ENCODE data around the gene MTERF1.
"Not testable (repeated sequence)": the region's sequence is repeated elsewhere in the genome, so short reads cannot be mapped to it uniquely, and the experiment has no call there.

Gene MTERF1, protein sequence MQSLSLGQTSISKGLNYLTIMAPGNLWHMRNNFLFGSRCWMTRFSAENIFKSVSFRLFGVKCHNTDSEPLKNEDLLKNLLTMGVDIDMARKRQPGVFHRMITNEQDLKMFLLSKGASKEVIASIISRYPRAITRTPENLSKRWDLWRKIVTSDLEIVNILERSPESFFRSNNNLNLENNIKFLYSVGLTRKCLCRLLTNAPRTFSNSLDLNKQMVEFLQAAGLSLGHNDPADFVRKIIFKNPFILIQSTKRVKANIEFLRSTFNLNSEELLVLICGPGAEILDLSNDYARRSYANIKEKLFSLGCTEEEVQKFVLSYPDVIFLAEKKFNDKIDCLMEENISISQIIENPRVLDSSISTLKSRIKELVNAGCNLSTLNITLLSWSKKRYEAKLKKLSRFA

DNA sequence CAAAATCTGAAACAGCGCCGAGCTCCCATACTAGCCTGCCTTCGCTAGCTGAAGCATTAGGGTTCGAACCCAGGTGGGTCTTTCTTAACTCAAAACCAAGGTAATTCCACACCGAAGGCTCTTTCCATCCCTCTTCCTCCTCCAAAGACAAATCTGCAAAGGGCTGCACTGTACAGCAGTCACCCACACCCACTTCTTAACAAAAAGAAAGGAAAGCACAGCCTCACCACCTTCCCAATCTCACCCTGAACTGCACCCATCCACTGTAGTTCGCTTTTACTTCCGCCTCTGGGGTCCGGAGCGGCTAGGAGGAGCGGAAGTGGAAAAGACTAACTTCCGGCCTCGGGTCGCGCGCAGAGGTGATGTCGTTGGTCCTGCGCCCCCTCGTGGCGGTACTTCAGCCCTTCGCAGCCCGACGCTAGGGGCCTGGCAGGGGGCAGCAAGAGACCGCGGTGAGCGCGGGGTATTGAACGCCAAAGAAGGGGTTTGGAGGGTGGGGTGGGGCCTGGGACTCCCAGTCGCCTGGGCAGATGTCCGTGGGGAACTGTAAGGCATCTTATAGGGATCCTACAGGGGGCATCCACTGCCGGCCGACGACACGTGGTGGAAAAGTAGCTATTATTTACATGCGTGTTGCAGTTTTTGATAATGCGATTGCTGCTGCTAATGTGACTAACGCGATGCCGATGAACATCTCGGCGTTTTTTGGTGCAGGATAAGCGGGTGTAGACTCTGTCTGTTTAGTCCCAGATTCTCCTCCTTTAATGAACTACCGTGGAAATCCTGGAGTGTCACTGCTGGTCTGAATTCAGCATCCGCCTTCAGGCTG, at the start of gene MTERF1:
Gene MTERF1 (minus strand): TSS at position 290 of the 829 bp plus-strand sequence. CDS start 619 bp downstream, outside the sequence.
- peak; percentile 85 to 89 for DNase-seq (ENCODE audit: low read depth in 2 of 2)

DNA sequence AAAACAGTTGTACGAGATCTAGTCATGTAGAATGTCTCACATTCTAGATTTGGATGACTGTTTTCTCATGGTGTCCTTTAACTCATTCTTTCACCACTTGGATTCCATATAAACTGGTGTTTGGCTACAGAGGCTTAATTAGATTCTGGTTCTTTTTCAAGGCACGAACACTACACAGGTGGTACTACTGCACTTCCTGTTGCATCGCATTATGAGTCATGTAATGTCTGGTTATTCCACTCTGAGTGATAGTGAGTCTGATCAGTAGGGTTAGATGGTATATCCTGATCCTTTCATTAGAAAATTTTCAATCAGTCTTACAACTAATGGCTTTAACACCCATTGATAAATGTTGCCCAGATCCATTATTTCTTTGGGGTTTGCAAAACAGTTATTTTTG, 49.0 kb upstream of the MTERF1 start:
- no peak for DNase-seq (ENCODE audit: low read depth in 2 of 2)

DNA sequence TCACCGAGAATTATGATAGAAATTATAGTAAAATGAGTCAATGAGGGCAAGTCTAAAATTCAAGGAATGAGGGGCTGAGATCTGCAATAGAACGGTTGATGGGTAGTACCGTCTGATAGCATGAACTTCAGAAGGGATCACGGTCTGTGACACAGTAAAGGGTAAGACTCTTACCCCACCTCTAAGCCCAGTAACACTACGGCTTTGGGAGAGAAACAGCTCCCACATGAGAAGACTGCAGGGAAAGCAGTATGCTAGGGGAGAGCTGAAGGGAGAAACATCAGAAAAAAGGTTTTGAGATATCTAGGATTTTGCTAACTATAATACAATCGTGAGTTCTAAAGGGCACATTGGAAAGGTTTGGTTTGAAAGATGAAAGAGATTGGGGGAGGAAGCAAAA, 47.4 kb upstream of the MTERF1 start:
- no peak for DNase-seq (ENCODE audit: low read depth in 2 of 2)

DNA sequence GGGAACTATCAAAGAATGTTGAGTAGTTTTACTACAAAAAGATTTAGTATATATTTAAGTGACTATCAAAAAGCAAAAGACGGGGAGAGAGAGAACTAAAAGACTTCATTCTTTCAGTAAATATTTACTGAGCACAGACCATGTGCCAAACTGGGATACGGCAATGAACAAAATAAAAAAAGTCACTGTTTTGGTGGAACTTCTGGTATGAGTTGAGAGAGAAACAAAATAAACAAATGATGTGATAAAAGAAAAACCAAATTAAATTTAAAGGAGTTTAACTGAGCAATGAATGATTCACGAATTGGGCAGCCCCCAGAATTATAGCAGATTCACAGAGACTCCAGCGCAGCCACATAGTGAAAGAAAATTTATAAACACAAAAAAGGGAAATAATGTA, 42.4 kb upstream of the MTERF1 start:
- no peak for DNase-seq (ENCODE audit: low read depth in 2 of 2)

DNA sequence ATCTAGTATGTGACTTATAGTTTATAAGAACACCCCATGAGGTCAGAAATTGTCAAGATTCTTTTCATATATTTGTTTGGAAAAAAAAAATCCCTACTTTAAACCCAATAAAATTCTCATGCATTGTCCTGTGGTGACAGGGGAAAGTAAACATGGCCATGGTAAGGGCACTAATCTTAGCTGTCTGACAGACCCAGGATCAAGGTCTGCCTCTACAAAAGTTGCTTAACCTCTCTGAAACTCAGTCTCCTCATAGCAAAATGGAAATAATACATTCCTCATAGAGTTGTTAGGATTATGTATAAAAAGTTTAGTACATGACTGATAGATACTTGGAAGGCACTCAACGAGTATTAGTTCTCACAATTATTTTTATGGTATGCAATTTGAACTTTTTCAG, 37.9 kb upstream of the MTERF1 start:
- DNase-seq (ENCODE audit: low read depth in 2 of 2) = no peak

DNA sequence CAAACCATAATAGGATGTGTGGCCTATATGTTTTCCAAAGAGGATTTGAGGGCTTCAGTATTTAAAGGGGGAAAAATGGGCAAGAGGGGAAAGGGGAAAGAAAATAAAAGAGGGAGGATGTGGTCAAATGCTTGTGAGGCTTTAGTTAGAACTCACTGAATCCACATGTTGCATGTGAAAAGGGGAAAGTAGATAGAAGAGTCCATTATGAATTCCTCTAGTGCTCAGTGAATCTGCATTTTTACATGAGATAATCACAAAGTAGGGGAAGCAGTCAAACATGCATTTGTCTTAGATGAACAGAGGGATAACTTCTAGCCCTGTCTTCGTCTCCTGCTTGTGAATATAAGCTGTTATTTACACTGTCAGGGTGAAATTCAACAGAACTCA, 35.5 kb upstream of the MTERF1 start:
- DNase-seq (ENCODE audit: low read depth in 2 of 2) = no peak

DNA sequence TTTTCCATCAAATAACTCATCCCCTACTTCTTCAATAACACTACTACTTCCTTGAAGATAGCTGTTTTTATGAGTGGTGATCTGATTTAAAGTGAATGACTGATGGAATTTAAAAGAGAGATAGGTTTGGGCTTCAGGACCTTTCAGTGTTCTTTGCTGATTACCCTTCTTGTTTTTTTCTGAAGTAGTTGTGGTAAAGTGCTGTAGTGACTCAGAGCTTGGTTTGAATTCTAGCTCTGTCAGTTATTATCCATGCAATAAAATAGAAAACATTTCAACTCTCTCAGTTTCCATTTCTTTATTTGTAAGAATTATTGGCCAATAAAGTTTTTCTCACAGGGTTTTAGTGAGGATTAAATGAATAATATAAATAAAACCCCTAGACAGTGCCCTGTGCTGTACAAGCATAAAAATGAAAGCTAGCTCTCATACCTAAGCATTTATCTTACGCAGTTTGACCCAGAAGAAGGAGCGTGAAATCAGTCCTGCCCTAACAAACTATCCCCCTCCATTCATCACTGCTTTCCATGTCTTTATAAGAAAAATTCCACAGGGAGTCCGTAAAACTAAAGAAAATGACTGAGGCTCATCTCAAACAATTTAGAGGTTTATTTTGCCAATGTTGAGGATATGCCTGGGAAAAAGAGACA, 35.0 kb upstream of the MTERF1 start:
- no peak for DNase-seq (ENCODE audit: low read depth in 2 of 2)

DNA sequence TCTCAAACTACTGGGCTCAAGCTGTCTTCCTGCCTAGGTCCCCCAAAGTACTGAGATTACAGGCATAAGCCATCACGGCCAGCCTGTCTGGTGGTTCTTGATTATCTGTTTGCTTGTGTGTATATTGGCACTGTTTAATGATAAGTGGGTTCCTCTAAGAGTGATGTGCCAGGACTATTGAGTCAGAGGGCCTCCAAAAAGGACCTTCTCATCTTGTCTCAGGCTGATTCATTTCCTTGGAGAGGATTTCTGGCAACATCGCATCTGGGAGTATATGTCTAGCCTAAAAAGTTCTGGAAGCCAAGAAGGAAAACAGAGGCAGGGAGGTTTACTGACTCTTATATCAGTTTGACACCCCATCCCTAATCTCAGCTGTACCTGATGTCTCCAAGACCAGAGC, 33.1 kb upstream of the MTERF1 start:
- no peak for DNase-seq (ENCODE audit: low read depth in 2 of 2)

DNA sequence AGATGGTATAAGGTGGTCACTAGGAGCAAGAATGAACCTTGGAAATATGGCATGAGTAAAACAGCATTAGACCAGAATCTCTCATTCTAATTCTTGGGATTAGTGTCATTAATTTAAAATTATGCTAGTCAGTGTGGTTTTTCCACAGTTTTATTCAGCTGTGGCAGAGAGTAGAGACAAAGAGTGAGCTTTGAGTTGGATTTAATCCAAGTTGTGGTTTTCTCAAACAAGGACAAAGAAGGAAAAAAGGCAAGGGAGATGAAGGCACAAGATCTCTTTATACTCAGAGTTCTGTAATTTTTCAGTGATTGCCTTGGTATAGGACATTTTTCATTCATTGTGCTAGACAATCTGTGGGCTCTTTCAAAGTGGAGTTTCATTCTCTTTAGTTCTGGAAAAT, 32.0 kb upstream of the MTERF1 start:
- no peak for DNase-seq (ENCODE audit: low read depth in 2 of 2)

DNA sequence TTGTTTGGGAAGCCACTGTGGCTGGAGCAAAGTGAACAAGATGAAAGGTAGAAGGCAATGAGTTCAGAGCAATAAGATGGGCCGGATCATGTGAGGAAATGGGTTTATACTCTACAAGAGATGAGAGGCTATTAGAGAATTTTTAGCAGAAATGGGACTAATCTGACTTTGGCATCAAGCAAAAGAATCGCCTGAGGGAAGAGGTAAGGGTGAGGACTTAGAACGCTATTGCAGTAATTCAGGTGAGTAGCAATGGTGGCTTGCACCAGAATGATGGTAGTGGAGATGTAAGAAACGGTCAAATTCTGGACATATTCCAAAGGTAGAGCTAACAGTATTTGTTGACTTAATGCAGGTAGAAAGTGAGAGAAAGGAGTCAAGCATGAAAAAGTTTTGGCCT, 30.6 kb upstream of the MTERF1 start:
- DNase-seq (ENCODE audit: low read depth in 2 of 2) = no peak

DNA sequence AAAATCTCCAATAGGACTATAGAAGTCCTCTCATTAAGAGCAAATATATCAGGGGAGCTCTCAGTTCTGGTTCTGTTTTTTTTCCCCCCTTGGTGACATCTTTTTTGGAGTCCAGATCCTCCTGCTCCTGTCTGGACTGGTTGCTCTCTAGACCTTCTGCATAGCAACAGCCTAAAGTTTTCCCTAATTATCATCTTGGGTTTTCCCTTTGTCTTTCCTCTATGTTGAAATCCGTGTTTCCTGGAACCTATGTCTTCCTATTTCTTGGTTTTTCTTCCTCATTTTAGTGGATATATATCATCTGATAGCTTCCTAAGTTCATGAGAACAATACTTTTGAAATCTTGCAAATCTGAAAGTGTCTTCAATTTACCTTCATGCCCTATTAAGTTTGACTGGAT, 29.7 kb upstream of the MTERF1 start:
- DNase-seq (ENCODE audit: low read depth in 2 of 2) = no peak

DNA sequence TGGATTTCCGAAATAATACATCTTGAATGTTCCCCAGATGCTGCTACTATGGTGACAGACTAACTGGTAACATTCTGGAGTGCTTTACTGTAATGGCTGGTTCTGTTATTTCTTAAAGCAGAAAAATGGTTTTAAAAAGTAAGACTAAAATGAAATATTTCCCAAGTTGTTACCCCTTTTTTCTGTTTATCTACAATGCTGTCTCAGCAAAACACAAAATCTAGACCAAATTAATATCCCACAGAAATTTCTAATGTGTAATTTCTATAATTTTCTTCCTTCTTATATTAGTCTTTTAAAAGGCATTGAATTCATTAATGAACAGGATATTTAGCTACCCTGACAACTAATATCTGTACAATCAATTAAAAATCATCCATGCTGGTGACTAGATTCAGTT, 19.1 kb upstream of the MTERF1 start:
- DNase-seq (ENCODE audit: low read depth in 2 of 2) = no peak

DNA sequence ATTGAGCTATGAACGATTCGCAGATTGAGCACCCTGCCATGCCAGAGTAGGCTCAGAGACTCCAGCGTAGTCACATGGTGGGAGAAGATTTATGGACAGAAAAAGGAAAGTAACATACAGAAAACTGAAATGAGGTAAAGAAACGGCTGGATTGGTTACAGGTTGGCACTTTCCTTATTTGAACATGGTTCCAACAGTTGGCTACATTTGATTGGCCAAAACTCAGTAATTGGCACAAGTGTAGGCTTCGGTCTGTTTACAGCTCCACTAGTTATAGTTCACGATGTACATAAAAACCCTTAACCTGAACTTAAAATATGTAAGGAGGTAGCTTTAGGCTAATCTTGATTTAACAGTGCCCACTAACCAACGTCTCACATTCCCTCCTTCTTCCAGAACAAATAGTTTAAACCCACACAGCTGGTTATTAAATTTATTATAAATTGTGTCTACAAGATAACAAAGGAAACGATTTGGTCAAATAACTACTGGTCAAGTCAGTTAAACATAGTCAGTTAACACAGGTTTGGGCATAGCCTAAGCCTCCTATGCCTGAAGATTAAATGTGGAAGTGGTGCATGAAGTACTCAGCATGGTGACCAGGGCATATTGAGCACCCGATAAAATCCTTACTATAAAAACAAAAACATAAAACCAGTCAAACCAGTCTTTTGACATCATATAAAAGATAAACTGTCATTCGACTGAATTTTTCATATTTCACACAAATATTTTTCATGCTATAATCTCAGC, 17.9 kb upstream of the MTERF1 start:
- DNase-seq (ENCODE audit: low read depth in 2 of 2) = no peak

DNA sequence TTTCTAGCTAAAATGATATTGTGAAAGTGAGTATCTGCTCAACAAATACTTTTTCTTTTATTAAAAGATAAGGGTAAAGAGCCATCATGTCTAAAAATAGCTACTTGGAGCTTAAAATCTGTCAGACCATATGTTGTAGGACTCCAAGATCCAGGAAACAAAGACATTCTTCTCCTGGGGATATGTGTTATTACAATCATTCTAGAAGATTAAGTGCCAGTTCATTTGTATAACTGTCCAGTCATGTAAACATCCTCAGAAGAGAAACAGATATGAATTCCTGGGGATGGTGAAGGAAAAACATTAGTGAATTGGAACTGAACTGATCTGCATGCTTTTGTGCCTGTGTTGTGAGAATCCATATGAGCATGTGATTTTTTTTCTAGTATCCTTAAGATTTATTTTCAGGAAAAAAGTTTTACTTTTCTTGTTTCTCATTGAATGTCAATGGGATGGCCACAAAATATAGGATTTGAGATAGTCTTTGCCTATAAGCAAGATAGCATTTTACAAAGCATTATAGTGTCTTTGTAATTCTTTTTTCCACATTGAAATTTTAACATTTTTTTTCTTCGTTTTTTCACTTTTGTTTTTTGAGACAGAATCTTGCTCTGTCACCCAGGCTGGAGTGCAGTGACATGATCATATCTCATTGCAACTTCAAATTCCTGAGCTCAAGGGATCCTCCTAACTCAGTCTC, 14.4 kb upstream of the MTERF1 start:
- DNase-seq (ENCODE audit: low read depth in 2 of 2) = no peak

DNA sequence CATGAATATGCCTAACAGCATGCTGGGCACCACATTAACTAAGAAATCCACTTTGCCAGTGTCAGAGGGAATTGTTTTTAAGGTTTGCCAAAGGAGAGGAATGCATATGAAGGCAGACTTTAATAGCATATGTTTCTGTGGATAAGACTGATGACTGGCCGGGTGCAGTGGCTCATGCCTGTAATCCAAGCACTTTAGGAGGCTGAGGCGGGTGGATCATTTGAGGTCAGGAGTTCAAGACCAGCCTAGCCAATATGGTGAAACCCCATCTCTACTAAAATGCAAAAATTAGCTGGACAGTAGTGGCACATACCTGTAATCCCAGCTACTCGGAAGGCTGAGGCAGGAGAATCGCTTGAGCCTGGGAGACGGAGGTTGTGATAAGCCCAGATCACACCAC, 13.2 kb upstream of the MTERF1 start:
- DNase-seq (ENCODE audit: low read depth in 2 of 2) = not testable (repeated sequence)

DNA sequence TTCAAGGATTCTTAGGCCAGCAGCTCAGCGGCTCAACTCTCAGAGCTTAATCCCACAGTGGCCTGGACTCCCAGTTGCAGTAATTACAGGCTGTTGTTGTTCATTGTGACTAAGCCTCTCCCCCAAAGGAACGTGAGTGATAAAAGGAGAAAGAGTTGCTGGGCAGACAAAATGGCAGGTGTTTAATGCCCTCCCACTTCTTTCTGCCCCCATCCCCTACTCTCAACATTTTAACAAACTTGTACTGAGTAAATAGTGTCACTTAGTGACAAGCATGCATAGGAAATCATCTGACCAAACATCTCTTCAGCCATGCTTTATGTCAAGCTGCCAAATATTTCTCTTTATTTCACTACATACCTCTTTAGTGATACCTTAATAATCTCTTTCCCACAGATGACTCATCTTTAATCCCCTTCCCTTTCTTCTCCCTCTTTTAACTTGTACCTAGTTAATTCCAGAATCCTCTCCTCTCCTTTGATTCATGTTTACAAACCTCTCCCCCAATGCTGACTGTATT, 12.4 kb upstream of the MTERF1 start:
- no peak for DNase-seq (ENCODE audit: low read depth in 2 of 2)

DNA sequence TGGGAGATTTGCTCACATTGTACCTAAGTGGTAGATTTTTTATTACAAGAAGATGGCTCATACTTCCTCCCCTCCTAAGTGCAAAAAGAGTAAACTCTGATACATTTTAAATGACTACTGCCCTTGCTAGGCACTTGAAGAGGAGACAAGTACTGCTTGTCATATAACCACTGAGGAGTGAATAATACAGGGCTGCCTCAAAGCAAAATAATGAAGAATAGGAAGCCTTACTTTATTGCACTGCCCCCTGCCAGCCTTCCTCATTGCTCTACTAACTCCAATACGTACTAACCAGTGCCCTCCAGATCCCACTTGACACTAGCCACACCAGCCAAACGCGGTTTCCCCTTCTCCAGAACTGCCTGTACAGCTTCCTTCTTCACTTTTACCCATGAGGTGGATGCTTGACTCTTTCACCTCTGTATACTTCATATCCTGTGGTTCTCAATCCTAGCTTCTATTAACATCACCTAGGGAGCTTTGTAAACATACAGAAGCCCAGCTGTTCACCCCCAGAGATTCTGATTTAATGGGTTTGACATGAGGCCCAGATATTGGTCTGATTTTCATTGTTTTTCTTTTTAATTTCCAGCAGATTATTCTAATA, 11.7 kb upstream of the MTERF1 start:
- DNase-seq (ENCODE audit: low read depth in 2 of 2) = no peak

DNA sequence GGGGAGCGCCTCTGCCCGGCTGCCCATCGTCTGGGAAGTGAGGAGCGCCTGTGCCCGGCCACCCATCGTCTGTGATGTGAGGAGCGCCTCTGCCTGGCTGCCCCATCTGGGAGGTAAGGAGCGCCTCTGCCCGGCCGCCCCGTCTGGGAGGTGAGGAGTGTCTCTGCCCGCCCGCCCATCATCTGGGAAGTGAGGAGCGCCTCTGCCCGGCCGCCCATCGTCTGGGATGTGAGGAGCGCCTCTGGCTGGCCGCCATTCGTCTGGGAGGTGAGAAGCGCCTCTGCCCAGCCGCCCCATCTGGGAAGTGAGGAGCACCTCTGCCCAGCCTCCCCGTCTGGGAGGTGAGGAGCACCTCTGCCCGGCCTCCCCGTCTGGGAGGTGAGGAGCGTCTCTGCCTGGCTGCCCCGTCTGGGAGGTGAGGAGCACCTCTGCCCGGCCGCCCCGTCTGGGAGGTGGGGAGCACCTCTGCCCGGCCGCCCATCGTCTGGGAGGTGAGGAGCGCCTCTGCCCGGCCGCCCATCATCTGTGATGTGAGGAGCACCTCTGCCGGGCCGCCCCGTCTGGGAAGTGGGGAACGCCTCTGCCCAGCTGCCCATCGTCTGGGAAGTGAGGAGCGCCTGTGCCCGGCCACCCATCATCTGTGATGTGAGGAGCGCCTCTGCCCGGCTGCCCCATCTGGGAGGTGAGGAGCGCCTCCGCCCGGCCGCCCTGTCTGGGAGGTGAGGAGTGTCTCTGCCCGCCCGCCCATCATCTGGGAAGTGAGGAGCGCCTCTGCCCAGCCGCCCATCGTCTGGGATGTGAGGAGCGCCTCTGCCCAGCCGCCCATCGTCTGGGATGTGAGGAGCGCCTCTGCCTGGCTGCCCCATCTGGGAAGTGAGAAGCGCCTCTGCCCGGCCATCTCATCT, 8.0 kb upstream of the MTERF1 start:
- not testable (repeated sequence) for DNase-seq (ENCODE audit: low read depth in 2 of 2)
